ENCODE data around the gene CHRM4.

DNA sequence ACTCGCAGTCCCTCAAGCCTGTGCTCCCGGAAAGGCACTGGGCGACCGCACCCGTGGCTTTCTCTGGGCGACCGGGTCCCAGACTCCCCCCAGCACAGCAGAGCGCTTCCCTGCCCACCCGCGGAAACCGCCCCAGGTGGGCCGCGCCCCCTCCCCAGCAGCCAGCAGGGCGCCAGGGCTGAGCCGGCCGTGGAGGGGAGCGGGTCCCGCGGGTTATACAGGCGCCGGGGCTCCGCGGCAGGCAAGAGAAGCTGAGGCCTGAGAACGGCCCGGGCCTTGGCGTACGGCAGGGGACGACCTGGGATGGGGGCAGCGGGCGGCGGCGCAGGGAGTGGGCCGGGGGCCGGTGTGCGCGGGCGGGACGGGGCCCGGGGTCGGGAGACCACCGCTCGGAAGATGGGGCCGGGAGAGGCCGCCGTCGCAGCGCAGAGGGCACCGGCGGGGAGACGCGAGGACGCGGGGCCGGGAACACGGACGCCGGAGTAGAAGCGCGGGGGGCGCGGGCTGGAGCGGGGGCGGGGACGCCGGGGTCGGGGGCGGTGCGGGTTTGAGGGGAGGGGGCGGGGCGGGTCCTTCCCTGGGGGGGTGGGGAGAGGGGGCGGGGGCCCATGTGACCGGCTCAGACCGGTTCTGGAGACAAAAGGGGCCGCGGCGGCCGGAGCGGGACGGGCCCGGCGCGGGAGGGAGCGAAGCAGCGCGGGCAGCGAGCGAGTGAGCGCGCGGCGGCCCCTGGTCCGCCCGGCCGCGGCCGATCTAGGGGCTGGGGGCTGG lies 10.3 kb downstream of the CHRM4 start, which contains the start of gene MDK:
- TF ChIP-seq CTCF (IDR thresholded peaks at IDR 0.05), result no peak
- no peak for TF ChIP-seq POLR2A (IDR thresholded peaks at IDR 0.05)
